GM12873 (cell line): ENCODE data around the gene CTDSP2.

Source experiments
- TF ChIP-seq, protein P1 (sequence below): IDR thresholded peaks from 2 replicates; pipeline ENCODE4 v1.5.1; 2012; ENCODE audit warnings: low read depth, mild to moderate bottlenecking, moderate library complexity, low read length, control low read depth; ENCODE audit not compliant: insufficient read depth; ENCODE audit errors: missing control alignments

Gene CTDSP2

DNA sequence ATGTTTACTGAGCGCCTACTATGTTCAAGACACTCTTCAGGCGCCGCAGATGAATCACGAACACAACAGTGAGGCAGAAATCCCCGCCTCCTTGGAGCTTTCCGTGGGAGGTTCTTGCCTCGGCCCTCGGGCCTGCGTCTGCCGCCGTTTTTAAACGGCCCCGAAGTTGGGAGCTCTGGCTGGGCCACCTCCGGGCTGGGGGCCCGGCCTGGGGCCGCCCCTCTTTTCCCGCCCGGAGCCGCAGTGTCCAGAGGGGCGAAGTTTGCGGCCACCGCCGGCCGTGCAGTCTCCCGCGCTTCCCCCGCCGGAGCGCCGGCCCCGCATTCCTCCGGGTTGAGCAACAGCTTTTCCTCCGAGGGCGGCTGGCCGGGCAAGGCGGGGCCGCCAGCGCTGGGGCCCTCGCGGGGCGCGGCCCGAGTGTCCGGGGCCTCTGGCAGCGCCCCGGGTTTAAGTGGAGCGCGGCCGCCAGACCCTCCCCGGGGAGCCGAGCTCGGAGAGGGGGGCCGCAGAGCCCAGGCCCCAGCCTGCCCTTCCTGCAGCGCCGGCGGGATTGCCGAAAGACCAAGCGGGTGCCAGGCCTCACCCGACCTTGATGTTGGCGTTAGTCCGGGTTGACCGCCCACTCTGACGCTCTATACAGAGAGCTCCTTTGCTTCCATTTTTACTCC is 18.7 kb upstream of the CTDSP2 start:
- TF ChIP-seq, protein P1, sequence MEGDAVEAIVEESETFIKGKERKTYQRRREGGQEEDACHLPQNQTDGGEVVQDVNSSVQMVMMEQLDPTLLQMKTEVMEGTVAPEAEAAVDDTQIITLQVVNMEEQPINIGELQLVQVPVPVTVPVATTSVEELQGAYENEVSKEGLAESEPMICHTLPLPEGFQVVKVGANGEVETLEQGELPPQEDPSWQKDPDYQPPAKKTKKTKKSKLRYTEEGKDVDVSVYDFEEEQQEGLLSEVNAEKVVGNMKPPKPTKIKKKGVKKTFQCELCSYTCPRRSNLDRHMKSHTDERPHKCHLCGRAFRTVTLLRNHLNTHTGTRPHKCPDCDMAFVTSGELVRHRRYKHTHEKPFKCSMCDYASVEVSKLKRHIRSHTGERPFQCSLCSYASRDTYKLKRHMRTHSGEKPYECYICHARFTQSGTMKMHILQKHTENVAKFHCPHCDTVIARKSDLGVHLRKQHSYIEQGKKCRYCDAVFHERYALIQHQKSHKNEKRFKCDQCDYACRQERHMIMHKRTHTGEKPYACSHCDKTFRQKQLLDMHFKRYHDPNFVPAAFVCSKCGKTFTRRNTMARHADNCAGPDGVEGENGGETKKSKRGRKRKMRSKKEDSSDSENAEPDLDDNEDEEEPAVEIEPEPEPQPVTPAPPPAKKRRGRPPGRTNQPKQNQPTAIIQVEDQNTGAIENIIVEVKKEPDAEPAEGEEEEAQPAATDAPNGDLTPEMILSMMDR, result no peak

DNA sequence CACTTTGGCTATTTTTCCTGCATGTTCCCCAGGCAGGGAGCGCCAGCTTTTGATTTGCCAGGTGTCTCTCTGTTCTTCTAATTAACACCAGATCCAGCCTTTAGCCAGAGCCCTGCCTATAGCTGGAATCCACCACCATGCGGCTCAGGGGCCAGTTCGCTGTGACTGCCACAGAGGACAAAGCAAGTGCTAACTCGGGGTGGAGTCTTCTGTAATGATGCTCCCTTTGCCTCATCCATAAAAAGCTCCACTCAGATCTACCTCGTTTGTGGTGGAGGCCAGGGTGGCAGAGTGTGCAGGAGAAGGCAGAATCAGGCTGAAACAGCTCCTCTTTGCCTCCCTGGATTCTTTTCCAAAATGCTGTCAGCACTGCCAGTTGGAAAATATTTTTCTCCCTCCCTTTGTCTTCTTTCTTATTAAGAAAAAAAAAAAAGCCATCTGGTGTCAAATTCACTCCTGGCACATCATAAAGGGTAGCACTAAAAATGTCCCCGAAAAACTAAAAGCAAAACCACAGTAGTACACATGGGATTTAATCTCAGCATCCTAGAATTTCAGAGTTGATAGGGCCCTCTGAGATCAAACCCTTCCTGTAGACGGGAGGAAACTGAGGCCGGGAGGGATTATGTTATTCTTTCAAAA is 18.0 kb upstream of the CTDSP2 start:
- TF ChIP-seq, protein P1, result no peak

DNA sequence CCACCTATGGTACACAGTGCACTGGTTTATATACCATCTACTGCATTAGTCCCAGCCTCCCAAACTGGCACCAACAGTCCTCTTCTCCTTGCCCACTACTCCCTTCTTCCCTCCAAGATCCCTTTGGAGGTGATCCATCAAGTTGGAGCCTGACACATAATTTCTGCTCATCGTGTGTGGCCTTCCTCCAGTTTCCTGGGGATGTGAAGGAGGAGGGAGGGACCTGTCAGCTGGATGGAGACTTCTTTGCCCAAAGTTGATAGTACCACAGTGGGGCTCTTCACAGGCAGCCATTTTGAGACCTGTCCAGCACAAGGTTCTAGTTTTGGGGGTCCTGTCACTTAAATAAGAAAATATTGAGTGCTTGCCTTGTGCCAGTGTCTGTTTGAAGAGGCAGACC is 17.1 kb upstream of the CTDSP2 start:
- TF ChIP-seq, protein P1, result no peak

DNA sequence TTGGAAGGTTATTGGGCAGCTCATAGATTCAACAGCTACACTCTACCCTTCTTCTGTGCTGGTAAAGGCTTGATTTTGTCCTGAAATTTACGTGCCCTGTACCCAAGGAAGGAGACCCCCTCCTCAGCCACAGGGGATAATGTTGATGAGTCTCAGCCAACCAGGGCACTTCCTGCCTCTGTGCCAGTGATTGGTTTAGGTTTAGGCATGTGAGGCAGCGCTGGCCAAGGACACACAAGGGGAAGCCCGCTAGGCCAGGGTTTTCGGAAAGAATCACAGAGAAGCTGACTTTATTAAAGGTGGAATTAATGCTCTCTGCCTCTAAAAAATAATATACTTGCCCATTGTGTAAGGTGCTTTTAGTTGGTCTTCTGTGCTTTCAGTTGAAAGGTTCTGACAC is 15.4 kb upstream of the CTDSP2 start:
- TF ChIP-seq, protein P1, result no peak

DNA sequence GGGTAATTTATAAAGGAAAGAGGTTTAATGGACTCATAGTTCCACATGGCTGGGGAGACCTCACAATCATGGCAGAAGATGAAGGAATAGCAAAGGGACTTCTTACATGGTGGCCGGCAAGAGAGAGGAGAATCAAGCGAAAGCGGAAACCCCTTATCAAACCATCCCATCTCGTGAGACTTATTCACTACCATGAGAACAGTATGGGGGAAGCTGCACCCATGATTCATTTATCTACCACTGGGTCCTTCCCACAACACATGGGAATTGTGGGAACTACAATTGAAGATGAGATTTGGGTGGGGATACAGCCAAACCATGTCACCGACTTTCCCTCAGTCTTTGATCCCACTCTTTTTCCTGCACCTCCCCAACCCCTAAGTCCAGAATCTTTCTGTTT is 12.6 kb upstream of the CTDSP2 start:
- TF ChIP-seq, protein P1, result no peak

DNA sequence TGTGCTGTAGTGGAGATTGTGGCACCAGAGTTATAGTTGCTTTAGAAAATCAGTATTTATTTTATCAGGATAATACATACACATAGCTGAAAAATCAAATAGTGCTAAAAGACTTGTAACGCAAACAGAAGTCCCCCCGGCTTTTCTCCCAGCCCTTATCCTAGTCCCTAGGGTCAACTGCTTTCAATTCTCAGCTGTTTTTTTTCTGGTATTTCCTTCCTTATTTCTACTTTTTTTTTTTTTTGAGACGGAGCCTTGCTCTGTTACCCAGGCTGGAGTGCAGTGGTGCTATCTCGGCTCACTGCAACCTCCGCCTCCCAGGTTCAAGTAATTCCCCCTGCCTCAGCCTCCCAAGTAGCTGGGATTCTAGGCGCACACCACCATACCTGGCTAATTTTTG is 8.4 kb upstream of the CTDSP2 start:
- TF ChIP-seq, protein P1, result no peak

DNA sequence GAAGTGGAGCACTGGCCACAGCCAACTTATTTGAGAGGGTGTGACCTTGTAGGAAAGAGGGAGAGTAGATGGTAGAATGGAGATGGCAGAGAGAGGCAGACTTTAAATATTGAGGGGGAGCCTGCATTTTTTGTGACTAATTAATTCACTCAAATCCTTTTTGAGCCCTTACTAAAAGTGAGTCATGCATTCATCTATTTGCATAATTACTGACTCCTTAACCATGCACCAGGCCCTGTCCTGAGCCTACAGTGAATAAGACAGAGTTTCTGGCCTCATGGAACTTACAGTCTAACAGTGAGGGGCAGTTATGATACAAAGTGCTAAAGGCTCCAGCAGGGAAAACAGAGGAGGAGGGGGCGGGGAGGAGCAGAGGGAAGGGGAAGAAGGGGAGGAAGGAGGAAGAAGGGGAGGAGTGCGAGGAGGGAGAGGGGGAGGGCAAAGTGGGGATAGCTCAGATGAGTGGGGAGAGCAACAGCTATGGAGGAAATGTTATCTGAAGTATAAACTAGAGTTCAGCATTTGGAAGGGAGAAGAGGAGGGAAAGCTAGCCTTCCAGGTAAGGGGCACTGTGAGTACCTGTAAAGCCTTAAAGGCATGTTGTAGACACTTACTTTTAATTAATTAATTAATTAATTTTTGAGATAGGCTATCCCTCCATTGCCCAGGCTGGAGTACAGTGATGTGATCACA is 7.5 kb upstream of the CTDSP2 start:
- TF ChIP-seq, protein P1, result no peak
